Lung microvascular endothelial cell (primary cell): ENCODE data around the gene PNMA3. TPM values are rescaled to one million over a fixed set of nuclear protein-coding genes. Genes with fewer than 3 reads are reported as not detected.
A peak's percentile ranks its signal among the peaks of the same experiment; 100 is the strongest.
"Not testable (repeated sequence)": the region's sequence is repeated elsewhere in the genome, so short reads cannot be mapped to it uniquely, and the experiment has no call there.

Experiments used
- DNase-seq, 2 donors: peaks; one replicate each; pipeline versions ENCODE4 v3.0.0 to v3.0.0-alpha.2; 2010; ENCODE audit warnings: low read depth in 2 of 2
- total RNA-seq: library from RNA; depleted of rRNA; stranded (reverse); fragments of >200 nt; gene quantifications from 2 replicates; pipeline ENCODE4 v1.2.1, GENCODE V29; 2014

Gene PNMA3, protein sequence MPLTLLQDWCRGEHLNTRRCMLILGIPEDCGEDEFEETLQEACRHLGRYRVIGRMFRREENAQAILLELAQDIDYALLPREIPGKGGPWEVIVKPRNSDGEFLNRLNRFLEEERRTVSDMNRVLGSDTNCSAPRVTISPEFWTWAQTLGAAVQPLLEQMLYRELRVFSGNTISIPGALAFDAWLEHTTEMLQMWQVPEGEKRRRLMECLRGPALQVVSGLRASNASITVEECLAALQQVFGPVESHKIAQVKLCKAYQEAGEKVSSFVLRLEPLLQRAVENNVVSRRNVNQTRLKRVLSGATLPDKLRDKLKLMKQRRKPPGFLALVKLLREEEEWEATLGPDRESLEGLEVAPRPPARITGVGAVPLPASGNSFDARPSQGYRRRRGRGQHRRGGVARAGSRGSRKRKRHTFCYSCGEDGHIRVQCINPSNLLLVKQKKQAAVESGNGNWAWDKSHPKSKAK
- total RNA-seq, result not detected in 2 replicates

DNA sequence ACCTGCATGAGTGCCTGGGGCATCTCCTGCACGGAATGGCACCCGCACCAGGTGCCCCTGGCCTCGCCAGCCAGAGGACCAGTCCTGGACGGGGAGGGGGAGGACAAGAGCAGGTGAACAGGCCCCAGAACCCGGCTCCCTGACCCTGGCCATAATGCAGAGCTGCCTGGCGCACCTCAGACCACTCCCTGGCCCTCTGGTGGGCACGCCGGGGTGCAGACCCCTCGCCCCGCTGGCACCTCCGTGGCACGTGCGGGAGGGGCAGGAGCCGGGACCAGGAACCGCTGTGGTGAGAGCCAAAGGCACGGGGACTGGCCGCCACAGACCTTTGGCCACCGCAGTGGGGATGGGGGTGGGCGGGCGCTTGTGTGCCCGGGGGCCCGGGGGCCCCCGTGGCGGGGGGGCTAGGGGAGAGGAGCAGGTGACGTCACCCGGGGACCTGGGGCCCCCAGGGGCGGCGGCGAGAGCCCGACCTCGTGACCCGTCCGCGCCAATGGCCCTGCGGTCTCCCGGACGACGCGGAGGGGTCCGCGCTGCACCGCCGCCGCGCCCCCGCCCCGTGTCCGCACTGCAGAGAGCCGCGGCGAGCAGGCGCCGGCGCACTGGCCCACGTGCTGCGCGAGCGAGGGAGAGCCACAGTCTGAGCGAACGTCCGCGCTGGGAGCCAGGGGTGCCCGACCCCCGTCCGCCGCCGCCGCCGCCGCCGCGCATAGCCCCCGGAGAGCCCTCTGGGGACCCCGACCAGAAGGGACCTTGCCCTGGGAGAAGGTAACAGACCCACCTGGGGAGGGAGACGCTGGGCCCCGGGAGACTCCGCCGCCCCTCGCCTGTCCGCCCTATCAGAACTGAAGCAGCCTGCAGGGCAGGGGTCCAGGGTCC lies at the start of gene PNMA3:
Gene PNMA3 (plus strand): TSS at position 600 of the 879 bp plus-strand sequence. CDS start 586 bp downstream, outside the sequence.
- DNase-seq, result peak in 1 of 2 donors; percentile 4

DNA sequence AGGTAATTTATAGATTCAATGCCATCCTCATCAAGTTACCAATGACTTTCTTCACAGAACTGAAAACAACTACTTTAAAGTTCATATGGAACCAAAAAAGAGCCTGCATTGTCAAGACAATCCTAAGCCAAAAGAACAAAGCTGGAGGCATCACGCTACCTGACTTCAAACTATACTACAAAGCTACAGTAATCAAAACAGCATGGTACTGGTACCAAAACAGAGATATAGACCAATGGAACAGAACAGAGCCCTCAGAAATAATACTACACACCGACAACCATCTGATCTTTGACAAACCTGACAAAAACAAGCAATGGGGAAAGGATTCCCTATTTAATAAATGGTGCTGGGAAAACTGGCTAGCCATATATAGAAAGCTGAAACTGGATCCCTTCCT lies 39.1 kb upstream of the PNMA3 start:
- not testable (repeated sequence) for DNase-seq

DNA sequence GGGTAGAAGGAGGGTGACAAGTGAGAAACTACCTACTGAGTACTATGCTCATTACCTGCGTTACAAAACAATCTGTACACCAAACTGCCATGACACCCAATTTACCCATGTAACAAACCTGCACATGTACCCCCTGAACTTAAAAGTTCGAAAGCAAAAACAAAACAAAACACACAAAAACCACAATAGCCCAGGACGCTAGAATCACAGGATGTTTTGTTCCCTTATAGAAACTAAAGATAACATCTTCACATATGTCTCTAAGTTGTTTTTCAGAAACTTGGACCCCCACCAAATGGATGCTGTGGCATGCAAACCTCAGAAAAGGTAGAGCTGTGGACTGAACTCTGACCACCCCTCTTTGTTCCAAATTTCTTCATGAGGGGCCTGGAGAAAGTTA lies 37.1 kb upstream of the PNMA3 start:
- no peak for DNase-seq

DNA sequence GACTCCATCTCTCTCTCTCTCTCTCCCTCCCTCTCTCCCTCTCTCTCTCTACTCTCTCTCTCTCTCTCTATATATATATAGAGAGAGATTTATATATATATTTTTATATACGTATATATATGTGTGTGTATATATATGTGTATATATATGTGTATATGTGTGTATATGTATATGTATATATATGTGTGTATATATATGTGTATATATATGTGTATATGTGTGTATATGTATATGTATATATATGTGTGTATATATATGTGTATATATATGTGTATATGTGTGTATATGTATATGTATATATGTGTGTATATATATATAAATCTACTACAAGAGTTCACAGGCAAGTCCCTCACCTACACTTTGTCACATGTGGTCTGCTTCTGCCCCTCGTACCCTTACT lies 29.8 kb upstream of the PNMA3 start:
- not testable (repeated sequence) for DNase-seq

DNA sequence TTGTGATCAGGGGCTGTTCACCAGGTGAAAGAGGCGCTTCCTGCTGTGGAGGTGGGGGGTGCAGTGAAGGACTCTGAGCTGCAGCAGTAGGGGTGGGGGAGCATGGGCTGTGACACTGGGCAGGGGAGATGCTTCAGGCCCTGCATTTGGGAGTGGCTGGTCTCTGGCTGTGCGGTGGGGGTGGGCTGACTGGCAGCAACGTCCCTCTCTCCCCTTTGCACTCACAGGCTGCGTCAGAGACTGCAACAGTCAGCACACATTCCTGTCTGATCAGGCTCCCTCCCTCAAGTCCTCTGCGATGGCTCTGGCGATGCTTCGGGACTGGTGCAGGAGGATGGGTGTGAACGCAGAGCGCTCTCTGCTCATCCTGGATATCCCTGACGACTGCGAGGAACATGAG lies 27.8 kb upstream of the PNMA3 start:
- not testable (repeated sequence) for DNase-seq

DNA sequence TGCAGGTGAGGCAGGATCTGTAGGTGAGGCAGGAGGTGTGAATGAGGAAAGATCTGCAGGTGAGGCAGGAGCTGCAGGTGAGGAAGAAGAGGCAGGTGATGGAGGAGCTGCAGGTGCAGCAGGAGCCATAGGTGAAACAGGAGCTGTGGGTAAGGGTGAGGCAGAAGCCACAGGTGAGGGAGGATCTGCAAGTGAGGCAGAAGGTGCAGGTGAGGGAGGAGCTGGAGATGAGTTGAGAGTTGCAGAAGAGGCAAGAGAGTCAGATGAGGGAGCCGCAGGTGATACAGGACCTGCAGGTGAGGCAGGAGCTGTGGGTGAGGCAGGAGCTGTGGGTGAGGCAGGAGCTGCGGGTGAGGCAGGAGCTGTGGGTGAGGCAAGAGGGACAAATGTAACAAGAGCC lies 27.1 kb upstream of the PNMA3 start:
- no peak for DNase-seq

DNA sequence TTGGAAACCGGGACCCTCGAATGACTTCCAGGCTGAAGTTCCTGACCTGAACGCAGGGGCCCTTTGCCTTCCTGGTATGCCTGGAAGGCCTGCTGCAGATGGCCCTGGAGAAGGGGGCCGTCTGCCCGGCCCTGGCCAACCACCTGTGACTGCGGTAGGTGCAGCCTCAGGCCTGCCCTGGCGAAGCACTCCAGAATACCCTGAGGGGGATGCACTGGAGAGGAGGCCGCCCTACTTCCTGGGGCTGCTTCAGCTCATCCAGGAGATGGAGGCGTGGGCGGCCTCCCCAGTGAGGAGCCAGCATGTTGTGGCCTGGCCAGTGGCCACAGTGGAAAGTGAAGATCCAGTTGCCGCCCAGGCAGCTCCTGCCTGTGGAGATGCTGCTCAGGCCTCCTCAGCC lies 26.4 kb upstream of the PNMA3 start:
- no peak for DNase-seq

DNA sequence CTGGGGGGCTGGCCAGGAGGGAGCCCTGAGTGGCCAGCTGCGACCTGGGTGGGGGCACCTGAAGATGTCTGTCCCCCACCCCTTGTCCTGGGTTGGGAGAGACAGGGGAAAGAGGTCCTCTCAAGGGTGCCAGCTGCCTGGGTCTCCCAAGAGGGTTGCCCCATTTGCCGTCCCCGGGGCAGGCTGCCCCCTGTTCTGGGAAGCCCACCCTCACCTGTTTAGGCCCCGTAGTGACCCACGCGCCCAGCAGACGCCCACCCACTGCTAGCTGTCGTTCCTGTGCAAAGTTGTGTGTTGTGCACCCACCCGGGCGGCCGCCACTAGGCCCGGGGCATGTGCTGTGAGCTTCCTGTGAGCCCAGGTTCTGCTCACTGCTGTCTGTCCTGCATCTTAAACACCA lies 25.5 kb upstream of the PNMA3 start:
- DNase-seq, result no peak

DNA sequence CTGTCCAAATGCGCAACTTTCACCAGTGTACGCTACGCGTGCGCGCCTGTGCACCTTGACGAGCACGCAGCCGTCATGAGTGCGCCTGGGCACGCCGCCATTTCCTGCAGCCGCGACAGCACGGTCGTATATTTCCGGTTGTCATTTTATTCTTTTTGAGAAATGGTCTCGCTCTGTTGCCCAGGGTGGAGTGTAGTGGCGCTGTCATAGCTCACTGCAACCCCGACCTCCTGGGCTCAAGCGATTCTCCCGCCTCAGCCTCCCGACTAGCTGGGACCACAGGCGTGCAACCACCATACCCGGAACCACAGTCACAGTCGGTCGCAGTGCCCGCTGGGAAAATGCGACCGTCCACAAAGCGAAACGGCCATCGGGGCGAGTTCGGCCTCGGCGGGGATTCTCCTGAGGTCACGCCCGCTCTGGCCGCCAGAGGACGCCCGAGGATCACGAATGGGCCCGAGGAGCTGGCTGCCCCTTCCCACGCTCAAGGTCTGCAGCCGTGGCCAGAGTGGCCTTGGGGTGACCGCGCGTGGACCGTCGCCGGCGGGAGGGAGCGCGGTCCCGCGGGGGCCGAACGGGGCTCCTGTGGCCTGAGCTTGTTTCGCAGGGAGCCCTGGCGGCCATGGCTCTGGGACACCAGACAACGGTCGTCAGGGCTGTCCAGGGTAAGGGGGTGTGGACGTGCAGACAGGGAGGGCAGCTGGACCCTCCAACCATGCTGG lies 23.7 kb upstream of the PNMA3 start:
- peak; percentile 56 to 71 for DNase-seq

DNA sequence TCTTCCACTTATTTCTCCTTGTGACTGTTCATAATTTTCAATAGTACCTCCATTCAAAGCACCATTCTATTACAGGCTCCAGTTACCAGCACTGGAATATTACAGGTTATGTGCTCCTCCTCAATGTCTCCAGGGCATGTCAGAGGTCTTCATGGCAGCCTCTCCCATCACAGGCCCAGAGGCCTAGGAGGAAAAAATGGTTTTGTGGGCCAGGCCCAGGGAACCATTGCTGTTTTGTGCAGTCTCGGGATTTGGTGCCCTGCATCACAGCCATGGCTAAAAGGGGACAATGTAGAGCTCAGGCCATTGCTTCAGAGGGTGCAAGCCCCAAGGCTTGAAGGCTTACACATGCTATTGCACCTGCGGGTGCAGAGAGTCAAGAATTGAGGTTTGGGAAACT lies 7.2 kb upstream of the PNMA3 start:
- no peak for DNase-seq

DNA sequence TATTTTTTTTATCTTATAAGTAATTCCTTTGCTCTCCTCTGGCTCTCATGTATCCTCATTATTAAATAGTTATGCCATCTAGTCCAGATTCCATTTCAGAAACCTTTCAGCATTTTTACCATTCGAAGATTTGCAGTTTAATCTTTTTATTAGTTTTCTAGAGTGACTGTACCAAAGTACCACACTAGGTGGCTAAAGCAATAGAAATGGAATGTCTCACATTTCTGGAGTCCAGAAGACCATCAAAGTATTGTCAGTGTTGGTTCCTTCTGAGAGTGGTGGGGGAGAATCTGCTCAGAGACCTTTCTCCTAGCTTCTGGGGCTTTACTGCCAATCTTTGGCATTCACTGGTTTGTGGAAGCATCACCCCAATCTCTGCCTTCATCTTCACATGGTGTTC lies 3.7 kb upstream of the PNMA3 start:
- no peak for DNase-seq

DNA sequence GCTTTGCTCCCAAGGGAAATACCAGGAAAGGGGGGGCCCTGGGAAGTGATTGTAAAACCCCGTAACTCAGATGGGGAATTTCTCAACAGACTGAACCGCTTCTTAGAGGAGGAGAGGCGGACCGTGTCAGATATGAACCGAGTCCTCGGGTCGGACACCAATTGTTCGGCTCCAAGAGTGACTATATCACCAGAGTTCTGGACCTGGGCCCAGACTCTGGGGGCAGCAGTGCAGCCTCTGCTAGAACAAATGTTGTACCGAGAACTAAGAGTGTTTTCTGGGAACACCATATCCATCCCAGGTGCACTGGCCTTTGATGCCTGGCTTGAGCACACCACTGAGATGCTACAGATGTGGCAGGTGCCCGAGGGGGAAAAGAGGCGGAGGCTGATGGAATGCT lies 1.0 kb downstream of the PNMA3 start:
- no peak for DNase-seq

DNA sequence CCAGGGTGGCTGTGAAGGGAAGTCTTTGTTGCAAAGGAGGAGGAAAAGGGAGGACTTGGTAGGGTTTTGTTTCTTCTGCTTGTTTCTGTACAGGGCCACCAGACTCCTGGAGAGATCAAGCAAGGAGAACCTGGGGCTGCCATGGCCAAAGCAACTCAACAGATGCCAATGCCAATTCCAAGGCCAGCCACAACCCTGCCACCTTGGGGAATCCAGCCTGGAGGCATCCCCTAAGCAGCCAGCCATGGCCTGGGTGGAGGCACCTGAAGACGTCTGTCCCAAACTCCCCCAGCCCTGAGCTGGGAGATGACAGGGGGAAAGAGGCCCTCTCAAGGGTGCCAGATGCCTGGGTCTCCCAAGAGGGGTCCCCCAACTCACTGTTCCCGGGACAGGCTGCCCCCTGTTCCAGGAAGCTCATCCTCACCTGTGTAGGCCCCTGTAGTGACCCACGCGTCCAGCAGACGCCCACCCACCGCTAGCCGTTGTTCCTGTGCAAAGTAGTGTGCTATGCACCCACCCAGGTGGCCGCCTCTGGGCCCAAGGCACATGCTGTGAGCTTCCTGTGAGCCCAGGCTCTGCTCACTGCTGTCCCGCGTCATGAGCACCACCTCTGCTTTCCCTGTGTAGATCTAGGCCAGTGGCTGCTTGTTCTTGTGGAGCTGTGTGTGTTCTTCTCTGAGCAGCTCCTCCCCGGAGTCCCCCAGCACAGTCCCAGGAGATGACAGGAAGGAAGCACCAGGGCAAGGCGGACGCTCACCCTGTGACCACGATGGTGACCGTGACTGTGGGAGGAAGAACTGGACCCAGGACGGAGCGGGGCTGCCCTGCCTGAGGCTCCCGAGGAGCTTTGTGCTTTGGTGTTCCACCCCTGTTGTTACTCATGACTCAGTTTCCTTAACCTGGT lies 3.2 kb downstream of the PNMA3 start:
- no peak for DNase-seq

DNA sequence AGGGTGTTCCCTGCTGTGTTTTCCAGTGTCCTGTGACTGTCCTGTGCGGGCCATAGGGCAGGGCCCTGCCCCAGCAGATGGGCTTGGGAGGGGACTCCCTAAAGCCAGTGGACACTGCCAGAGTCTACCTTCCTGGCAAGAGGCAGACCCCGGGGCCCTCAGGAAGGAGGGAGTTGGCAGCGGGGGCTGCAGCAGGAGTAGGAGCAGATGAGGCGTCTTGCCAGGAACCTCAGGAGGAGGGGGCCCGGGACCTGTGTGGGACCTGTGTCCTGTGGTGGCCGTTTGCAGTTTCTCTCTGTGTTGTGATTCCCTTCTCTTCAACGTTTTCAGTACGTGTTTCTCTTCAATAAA lies 3.8 kb downstream of the PNMA3 start:
- no peak for DNase-seq

DNA sequence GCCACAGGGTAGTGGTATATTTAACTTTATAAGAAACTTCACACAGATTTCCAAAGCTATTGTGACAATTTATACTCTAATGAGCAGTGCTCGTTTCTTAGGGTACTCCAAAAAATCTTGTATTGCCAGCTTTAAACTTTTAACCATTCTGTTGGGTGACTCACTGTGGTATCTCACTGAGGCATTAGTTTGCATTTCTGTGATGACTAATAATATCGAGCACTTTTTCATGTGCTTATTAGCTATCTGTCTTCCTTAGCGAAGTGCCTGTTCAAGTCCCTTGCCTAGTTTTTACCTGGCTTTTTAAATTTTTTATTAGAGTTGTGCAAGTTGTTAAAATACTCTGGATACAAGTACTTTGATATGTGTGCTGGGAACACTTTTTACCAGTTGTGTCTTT lies 5.5 kb downstream of the PNMA3 start:
- peak in 1 of 2 donors; percentile 12 for DNase-seq

DNA sequence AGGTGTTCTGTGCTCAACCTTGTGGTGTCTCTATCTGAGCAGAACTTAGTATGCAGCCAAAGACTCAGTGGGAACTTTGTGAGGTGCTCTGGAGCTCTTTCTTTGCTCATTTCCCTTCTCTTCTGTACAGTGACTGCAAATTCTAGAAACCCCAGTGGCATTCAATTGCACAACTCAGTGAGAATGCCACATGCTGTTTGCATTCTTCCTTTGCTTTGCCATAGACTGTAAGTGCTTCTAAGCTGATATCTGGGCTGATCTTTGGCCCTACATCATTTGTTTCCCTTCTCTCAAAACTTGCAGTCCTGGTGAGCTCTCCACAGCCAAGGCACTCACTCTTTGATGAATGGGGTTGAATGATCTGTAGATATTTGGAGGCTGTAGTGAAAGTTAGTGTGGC lies 7.0 kb downstream of the PNMA3 start:
- DNase-seq, result no peak

DNA sequence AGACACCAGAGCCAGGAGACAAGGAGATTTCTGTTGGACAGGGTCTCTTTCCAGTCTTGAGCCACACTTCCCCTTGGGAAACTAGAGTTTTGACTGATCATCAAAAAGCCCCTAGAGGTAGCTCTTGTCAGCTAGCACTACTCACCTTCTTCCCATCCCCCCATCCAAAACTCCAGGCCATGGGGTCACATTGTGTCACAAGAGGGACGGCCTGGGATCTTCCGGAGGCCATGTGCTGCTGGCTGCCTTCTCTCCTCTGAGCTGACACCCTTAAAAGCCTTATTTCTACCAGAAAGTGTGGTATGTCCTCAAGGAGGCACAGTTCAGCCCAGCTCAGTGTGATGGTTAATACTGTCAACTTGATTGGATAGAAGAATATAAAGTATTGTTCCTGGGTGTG lies 7.8 kb downstream of the PNMA3 start:
- DNase-seq, result no peak

DNA sequence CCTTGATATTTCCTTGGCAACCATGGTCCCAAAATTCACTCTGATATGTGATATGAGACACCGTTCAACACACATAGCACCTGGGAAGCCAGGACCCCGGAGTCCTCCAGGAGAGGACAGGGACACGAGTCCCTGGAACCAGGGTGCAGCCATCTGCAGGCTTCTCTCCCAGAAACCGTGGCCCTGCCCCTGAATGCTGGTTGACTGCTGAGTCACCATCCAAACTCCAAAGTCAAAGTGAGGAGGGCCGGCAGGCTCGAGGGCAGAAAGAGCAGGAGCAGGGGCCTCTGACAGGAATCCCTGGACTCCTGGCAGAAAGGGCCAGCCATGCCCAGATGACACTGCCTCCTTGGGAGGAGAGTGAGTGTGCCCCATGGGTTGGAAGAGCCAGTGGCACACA lies 9.1 kb downstream of the PNMA3 start:
- no peak for DNase-seq

DNA sequence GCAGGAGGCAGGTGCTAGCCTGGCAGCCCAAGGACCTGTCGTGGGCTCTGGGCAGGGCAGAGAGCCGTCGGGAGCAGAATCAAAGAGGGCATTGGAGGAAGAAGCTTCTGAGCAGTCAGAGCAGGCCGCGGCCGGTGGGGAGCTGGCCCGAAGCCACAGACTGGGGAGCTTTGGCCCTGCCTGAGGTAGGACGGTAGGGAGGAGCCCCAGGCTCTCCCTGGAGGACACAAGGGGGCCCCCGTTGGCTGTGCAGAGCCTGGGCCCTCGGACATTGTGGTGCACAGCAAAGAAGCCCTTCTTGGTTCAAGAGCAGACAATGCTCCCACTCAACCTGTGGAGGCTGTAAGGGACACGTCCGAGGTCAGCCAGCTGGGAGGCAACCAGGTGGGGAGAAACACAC lies 10.1 kb downstream of the PNMA3 start:
- not testable (repeated sequence) for DNase-seq

DNA sequence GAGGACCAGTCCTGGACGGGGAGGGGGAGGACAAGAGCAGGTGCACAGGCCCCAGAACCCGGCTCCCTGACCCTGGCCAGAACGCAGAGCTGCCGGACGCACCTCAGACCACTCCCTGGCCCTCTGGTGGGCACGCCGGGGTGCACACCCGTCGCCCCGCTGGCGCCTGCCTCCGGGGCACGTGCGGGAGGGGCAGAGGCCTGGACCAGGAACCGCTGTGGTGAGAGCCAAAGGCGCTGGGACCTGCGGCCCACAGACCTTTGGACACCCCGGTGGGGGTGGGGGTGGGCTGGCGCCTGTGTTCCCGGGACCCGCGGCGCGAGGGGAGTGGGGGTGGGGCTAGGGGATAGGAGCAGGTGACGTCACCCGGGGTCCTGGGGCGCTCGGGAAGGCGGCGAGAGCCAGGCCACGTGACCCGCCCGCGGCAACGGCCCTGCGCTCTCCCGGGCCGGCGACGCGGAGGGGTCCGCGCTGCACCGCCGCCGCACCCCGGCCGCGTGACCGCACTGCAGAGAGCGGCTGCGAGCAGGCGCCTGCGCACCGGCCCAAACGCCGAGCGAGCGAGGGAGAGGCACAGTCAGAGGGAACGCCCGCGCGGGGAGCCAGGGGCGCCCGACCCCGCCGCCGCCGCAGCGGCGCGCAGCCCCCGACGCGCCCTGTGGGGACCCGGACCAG lies 15.8 kb downstream of the PNMA3 start, which contains the start of gene PNMA6A:
Gene PNMA6A (plus strand): TSS at position 546 of the 675 bp plus-strand sequence. CDS start 609 bp downstream, outside the sequence.
- DNase-seq, result not testable (repeated sequence)
